NB4 (cell line): ENCODE measurements around the gene RGS1.

ENCODE experiments used
- DNase-seq: peaks from one replicate; pipeline ENCODE4 v3.0.0; 2010; ENCODE audit warnings: low read depth
- H3K4me3 ChIP-seq: one replicate; pipeline ENCODE4 v1.5.1; 2011; ENCODE audit warnings: mild to moderate bottlenecking, low read depth, low read length, moderate library complexity
- CTCF ChIP-seq: IDR thresholded peaks from one replicate; pipeline ENCODE4 v1.5.1; 2012; ENCODE audit warnings: low read depth, low read length
- MAX ChIP-seq: IDR thresholded peaks from 2 replicates; pipeline ENCODE4 v1.6.1; 2011; ENCODE audit warnings: low read depth, low read length
- MYC ChIP-seq: IDR thresholded peaks from 2 replicates; pipeline ENCODE4 v1.6.1; 2011; ENCODE audit warnings: low read depth, low read length
- POLR2A ChIP-seq: IDR thresholded peaks from 2 replicates; pipeline ENCODE4 v1.6.1; 2011; ENCODE audit warnings: mild to moderate bottlenecking; ENCODE audit not compliant: insufficient read length; ENCODE audit errors: extremely low read depth

RGS1 gene

GRCh38 chr1:192559115-192560006 is 16.2 kb upstream of the RGS1 start:
- TF ChIP-seq MYC = no peak
- no peak for DNase-seq
- H3K4me3 ChIP-seq = no peak overlapping the region

- DNase-seq = no peak
- TF ChIP-seq MAX (no peak), MYC (no peak), POLR2A (no peak), CTCF (no peak)
- H3K4me3 ChIP-seq = no peak overlapping the region
Observed at GRCh38 chr1:192561301-192561700, 14.3 kb upstream of the RGS1 start.

- H3K4me3 ChIP-seq = no peak overlapping the region
- TF ChIP-seq CTCF (no peak), MYC (no peak), MAX (no peak)
- DNase-seq = no peak
Observed at GRCh38 chr1:192563129-192563528, 12.4 kb upstream of the RGS1 start.

GRCh38 chr1:192564099-192564498 is 11.5 kb upstream of the RGS1 start:
- DNase-seq = no peak
- H3K4me3 ChIP-seq = no peak overlapping the region
- no peak for TF ChIP-seq POLR2A
- no peak for TF ChIP-seq CTCF
- TF ChIP-seq MAX = no peak
- no peak for TF ChIP-seq MYC

- DNase-seq = no peak
- no peak for TF ChIP-seq POLR2A
- no peak overlapping the region for H3K4me3 ChIP-seq
Observed at GRCh38 chr1:192565946-192566345, 9.6 kb upstream of the RGS1 start.

- DNase-seq = no peak
- no peak overlapping the region for H3K4me3 ChIP-seq
- TF ChIP-seq MYC (no peak), CTCF (no peak), MAX (no peak), POLR2A (no peak)
Observed at GRCh38 chr1:192566657-192567056, 8.9 kb upstream of the RGS1 start.

- DNase-seq = no peak
- TF ChIP-seq MAX = no peak
- no peak for TF ChIP-seq POLR2A
- TF ChIP-seq MYC = no peak
- TF ChIP-seq CTCF = no peak
- H3K4me3 ChIP-seq = no peak overlapping the region
Observed at GRCh38 chr1:192568063-192568462, 7.5 kb upstream of the RGS1 start.
